WTC11 (cell line): ENCODE measurements around the gene MESP1. TPM values are rescaled to one million over a fixed set of nuclear protein-coding genes. Genes with fewer than 3 reads are reported as not detected.

Experiments used
- ATAC-seq: fragments of 200-7000 bp; cut with Tn5 transposase; 2 replicates; pipeline ENCODE4 v1.10.0; 2021; ENCODE audit warnings: mild to moderate bottlenecking, moderate library complexity
- CTCF ChIA-PET: fragments of 300-600 bp; sonication (Branson Sonifier 250); formaldehyde crosslinking; loops from one replicate; lab custom pipeline; 2021; ENCODE audit warnings: antibody characterized with exemption; lab: Charles Lee
- POLR2A ChIA-PET: fragments of 350-600 bp; sonication (Branson Sonifier 250); formaldehyde crosslinking; loops from one replicate; lab custom pipeline; 2021; ENCODE audit warnings: antibody characterized with exemption; lab: Charles Lee
- DNase-seq: peaks from one replicate; pipeline ENCODE4 v3.0.0; 2021; ENCODE audit warnings: low spot score
- H3K27ac Mint-ChIP-seq: 2 replicates; pipeline ENCODE4 v1.8.0; 2021; ENCODE audit warnings: mixed read lengths
- H3K27me3 Mint-ChIP-seq: 2 replicates; pipeline ENCODE4 v1.8.0; 2021; ENCODE audit warnings: low read depth, mild to moderate bottlenecking, moderate library complexity, mixed read lengths
- H3K36me3 Mint-ChIP-seq: 2 replicates; pipeline ENCODE4 v1.8.0; 2021; ENCODE audit warnings: mixed read lengths
- H3K4me1 Mint-ChIP-seq: 2 replicates; pipeline ENCODE4 v1.8.0; 2022; ENCODE audit warnings: mixed read lengths
- H3K4me3 Mint-ChIP-seq: 2 replicates; pipeline ENCODE4 v1.8.0; 2021; ENCODE audit warnings: mild to moderate bottlenecking, moderate library complexity, mixed read lengths
- H3K9me3 Mint-ChIP-seq: 2 replicates; pipeline ENCODE4 v1.8.0; 2021; ENCODE audit warnings: mixed read lengths
- ATF6 ChIP-seq: sonication (generic); formaldehyde crosslinking; IDR thresholded peaks from 2 replicates; pipeline ENCODE4 v1.8.1; 2023; ENCODE audit warnings: mild to moderate bottlenecking, missing genetic modification reagents
- CREB1 ChIP-seq: sonication (generic); formaldehyde crosslinking; IDR thresholded peaks from 2 replicates; pipeline ENCODE4 v1.8.0; 2023; ENCODE audit warnings: mild to moderate bottlenecking, missing genetic modification reagents
- GTF2I ChIP-seq: fragments of 250-450 bp; sonication (Bioruptor Pico); conservative IDR thresholded peaks from 2 replicates; pipeline ENCODE4 v1.4.0; 2021; ENCODE audit warnings: mild to moderate bottlenecking
- IRF1 ChIP-seq: sonication (generic); formaldehyde crosslinking; IDR thresholded peaks from 2 replicates; pipeline ENCODE4 v1.8.0; 2023; ENCODE audit warnings: missing genetic modification reagents
- JAZF1 ChIP-seq: fragments of 250-450 bp; sonication (Bioruptor Pico); IDR thresholded peaks from 2 replicates; pipeline ENCODE4 v1.9.0; 2021; ENCODE audit warnings: moderate library complexity, mild to moderate bottlenecking, inconsistent platforms
- KAT7 ChIP-seq: sonication (generic); formaldehyde crosslinking; IDR thresholded peaks from 2 replicates; pipeline ENCODE4 v1.8.1; 2023; ENCODE audit warnings: missing genetic modification reagents, mild to moderate bottlenecking, borderline replicate concordance
- MAX ChIP-seq: sonication (generic); formaldehyde crosslinking; IDR thresholded peaks from 2 replicates; pipeline ENCODE4 v1.8.0; 2022; ENCODE audit warnings: mild to moderate bottlenecking, missing genetic modification reagents
- NFE2L1 ChIP-seq: sonication (generic); formaldehyde crosslinking; IDR thresholded peaks from 2 replicates; pipeline ENCODE4 v1.8.1; 2023; ENCODE audit warnings: missing genetic modification reagents
- RELA ChIP-seq: sonication (generic); formaldehyde crosslinking; IDR thresholded peaks from 2 replicates; pipeline ENCODE4 v1.8.1; 2022; ENCODE audit warnings: missing genetic modification reagents, mild to moderate bottlenecking, borderline replicate concordance
- SOX15 ChIP-seq: fragments of 250-450 bp; sonication (Bioruptor Pico); IDR thresholded peaks from 2 replicates; pipeline ENCODE4 v1.9.0; 2021; ENCODE audit warnings: mild to moderate bottlenecking
- TCF7 ChIP-seq: sonication (generic); formaldehyde crosslinking; IDR thresholded peaks from 2 replicates; pipeline ENCODE4 v1.8.0; 2022; ENCODE audit warnings: mild to moderate bottlenecking, low read depth, missing genetic modification reagents, moderate library complexity
- USF2 ChIP-seq: sonication (generic); formaldehyde crosslinking; IDR thresholded peaks from 2 replicates; pipeline ENCODE4 v1.8.1; 2023; ENCODE audit warnings: mild to moderate bottlenecking, missing genetic modification reagents, moderate library complexity
- ZBTB43 ChIP-seq: sonication (generic); formaldehyde crosslinking; IDR thresholded peaks from 2 replicates; pipeline ENCODE4 v1.8.1; 2023; ENCODE audit warnings: mild to moderate bottlenecking, missing genetic modification reagents
- ZNF416 ChIP-seq: fragments of 250-450 bp; sonication (Bioruptor Pico); IDR thresholded peaks from 2 replicates; pipeline ENCODE4 v1.9.0; 2021; ENCODE audit warnings: mild to moderate bottlenecking, inconsistent platforms
- ZNF423 ChIP-seq: fragments of 250-450 bp; sonication (Bioruptor Pico); IDR thresholded peaks from 2 replicates; pipeline ENCODE4 v2.1.2; 2022; ENCODE audit warnings: mild to moderate bottlenecking, moderate library complexity
- total RNA-seq: library from RNA; stranded (reverse); gene quantifications from 3 replicates; pipeline ENCODE4 v1.2.3, GENCODE V29; 2021

MESP1 gene
- total RNA-seq, 1 experiment from 2014 or later: 0.50 TPM

GRCh38 chr15:89759835-89760234, 8.8 kb upstream of the MESP1 start (continued):
- TF ChIP-seq GTF2I (CRISPR knock-in tag) (no peak), KAT7 (CRISPR knock-in tag) (no peak), MAX (CRISPR knock-in tag) (no peak), SOX15 (CRISPR knock-in tag) (no peak), JAZF1 (CRISPR knock-in tag) (no peak), IRF1 (CRISPR knock-in tag) (no peak)

GRCh38 chr15:89758981-89759380, 7.9 kb upstream of the MESP1 start:
- ATAC-seq (no peak), DNase-seq (no peak)
- H3K27ac Mint-ChIP-seq: no peak overlapping the region
- TF ChIP-seq ZBTB43 (CRISPR knock-in tag): no peak
- TF ChIP-seq, all 79 proteins: peak for 0
- H3K4me3 Mint-ChIP-seq: no peak overlapping the region
- no peaks in the 10 kb centered on the region for H3K36me3 Mint-ChIP-seq
- CTCF ChIA-PET: interaction anchor here (0.5 to 3.4 kb wide), 6 partner anchors 9 to 383 kb away, joined by 3 to 214 read pairs (median 3); partner anchors contain the start of gene MESP1
- H3K27me3 Mint-ChIP-seq: peaks cover 16% of the 10 kb centered on the region
- no peaks in the 10 kb centered on the region for H3K9me3 Mint-ChIP-seq
- H3K4me1 Mint-ChIP-seq: peaks cover 13% of the 10 kb centered on the region
- POLR2A ChIA-PET: no interaction called here

GRCh38 chr15:89758283-89758682, 7.2 kb upstream of the MESP1 start:
- H3K4me1 Mint-ChIP-seq: peaks cover 13% of the 10 kb centered on the region
- no peak for TF ChIP-seq TCF7 (CRISPR knock-in tag)
- DNase-seq: no peak
- no peaks in the 10 kb centered on the region for H3K9me3 Mint-ChIP-seq
- no peak for ATAC-seq
- H3K27ac Mint-ChIP-seq: no peak overlapping the region
- H3K4me3 Mint-ChIP-seq: no peak overlapping the region
- no peaks in the 10 kb centered on the region for H3K36me3 Mint-ChIP-seq
- POLR2A ChIA-PET: no interaction called here
- H3K27me3 Mint-ChIP-seq: peaks cover 23% of the 10 kb centered on the region
- CTCF ChIA-PET: interaction anchor here (1.2 to 1.3 kb wide), 3 partner anchors 12 to 116 kb away, joined by 3 read pairs; no protein-coding TSS in a partner anchor

- no peak for ATAC-seq
Measured at GRCh38 chr15:89756897-89757296, 5.8 kb upstream of the MESP1 start.

GRCh38 chr15:89755701-89756100, 4.7 kb upstream of the MESP1 start:
- no peak for TF ChIP-seq RELA (CRISPR knock-in tag)
- no peak for TF ChIP-seq NFE2L1 (CRISPR knock-in tag)
- TF ChIP-seq ZNF423: no peak
- TF ChIP-seq ZBTB43 (CRISPR knock-in tag): no peak
- no peak for TF ChIP-seq ATF6 (CRISPR knock-in tag)
- no peak for TF ChIP-seq IRF1 (CRISPR knock-in tag)
- H3K4me1 Mint-ChIP-seq: peaks cover 10% of the 10 kb centered on the region
- peaks cover 44% of the 10 kb centered on the region for H3K27me3 Mint-ChIP-seq
- no peak overlapping the region for H3K27ac Mint-ChIP-seq
- CTCF ChIA-PET: interaction anchor here (1.9 to 3.3 kb wide), 2 partner anchors 16 to 119 kb away, joined by 9 to 17 read pairs; no protein-coding TSS in a partner anchor
- no peak overlapping the region for H3K4me3 Mint-ChIP-seq
- ATAC-seq (no peak), DNase-seq (no peak)
- H3K9me3 Mint-ChIP-seq: no peaks in the 10 kb centered on the region
- POLR2A ChIA-PET: no interaction called here
- no peaks in the 10 kb centered on the region for H3K36me3 Mint-ChIP-seq

More at GRCh38 chr15:89756897-89757296, 5.8 kb upstream of the MESP1 start:
- H3K4me3 Mint-ChIP-seq: no peak overlapping the region
- H3K9me3 Mint-ChIP-seq: no peaks in the 10 kb centered on the region
- TF ChIP-seq CREB1 (CRISPR knock-in tag) (no peak), ZNF423 (no peak), ZNF416 (CRISPR knock-in tag) (no peak), SOX15 (CRISPR knock-in tag) (no peak), USF2 (no peak)
- H3K27me3 Mint-ChIP-seq: peaks cover 37% of the 10 kb centered on the region
- no peak overlapping the region for H3K27ac Mint-ChIP-seq
- CTCF ChIA-PET: interaction anchor here (3.3 kb wide), 1 partner anchor 118 kb away, joined by 17 read pairs; no protein-coding TSS in a partner anchor
- DNase-seq: no peak
- POLR2A ChIA-PET: interaction anchor here (0.6 kb wide), 1 partner anchor 113 kb away, joined by 3 read pairs; no protein-coding TSS in a partner anchor
- H3K36me3 Mint-ChIP-seq: no peaks in the 10 kb centered on the region
- peaks cover 13% of the 10 kb centered on the region for H3K4me1 Mint-ChIP-seq
